ENCODE measurements around the gene KCNN4.

Gene KCNN4

DNA sequence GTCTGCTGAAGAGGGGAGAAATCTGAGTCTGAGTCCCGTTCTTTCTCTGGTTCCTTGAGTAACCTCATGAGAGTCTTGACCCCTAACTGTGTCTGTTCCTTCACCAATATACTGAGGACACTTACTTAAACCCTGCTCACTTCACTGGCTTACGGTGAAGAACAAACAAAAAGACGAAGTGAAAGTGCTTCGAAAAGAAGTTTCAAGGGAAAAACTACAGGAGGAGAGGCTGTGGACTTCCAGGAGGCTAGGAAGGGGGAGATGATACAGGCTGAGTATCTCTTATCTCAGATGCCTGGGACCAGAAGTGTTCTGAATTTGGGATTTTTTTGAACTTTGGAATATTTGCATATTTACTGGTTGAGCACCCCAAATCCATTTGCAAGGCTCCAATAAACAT, 32.1 kb downstream of the KCNN4 start:
- ATAC-seq (no peak), DNase-seq (no peak)

DNA sequence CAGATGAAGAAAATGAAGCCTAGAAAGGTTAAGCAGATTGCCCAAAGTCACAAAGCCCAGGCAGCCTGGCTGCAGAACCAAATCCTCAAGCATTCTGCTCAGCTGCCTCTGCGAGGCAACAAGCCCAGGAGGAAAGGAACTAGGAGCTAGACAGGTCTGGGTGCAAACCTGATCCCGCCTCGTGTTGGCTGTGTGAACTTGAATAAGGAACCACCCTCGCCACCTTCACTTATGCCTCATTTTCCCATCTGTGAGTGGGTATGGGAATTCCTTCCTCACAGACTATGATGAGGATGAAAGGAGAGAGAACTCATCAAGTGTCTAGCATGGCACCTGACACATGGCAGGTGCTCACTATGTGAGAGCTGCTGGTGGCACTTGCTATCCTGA, 32.6 kb downstream of the KCNN4 start:
- DNase-seq (no peak), ATAC-seq (no peak)

DNA sequence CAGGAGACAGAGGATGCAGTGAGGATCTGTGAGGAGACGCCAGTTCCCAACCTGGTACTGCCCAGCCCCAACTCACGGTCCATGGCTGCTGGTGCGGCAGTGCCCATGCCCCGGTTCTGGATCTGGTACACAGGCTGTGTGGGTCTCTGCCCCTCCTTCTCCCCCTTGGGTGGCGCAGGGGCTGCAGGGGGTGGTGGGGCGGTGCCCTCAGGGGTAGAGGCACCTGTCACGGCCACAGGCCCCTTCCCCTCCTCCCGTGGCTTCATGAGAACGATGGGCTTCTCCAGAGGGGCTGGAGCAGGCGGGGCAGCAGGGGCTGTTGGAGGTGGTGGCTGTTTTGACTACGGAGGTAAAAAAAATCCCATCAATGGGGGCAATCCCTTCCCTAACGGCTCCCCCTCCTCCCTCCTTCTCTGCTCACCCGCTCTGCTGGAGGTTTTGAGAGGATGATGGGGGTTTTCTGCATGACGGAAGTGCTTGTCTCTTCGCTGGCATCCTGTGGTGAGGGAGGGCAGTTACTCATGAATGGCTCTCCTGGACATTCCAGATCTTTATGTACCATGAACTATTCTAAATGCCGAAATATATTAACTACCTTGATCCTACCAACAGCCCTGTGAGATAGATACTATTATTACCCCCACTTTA, 33.1 kb downstream of the KCNN4 start:
- ATAC-seq: no peak
- no peak for DNase-seq

DNA sequence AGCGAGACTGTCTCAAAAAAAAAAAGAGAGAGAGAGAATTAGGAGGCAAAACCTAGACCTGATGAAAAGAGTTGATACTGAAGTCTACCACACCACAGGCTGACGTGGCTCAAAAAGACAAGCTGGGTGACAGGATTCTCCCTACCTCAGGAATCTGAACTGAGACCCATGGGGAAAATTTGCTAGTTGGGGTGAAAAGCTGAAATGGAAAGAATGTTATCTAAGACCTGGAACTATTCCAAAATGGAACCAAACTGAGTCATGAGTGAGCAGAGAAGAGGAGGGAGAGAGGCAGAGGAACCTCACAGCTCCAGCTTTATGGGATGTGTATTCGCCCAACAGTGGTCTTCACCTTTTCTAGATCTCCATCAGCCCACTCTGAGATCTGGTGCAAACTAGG, 37.7 kb downstream of the KCNN4 start:
- DNase-seq (no peak), ATAC-seq (no peak)

DNA sequence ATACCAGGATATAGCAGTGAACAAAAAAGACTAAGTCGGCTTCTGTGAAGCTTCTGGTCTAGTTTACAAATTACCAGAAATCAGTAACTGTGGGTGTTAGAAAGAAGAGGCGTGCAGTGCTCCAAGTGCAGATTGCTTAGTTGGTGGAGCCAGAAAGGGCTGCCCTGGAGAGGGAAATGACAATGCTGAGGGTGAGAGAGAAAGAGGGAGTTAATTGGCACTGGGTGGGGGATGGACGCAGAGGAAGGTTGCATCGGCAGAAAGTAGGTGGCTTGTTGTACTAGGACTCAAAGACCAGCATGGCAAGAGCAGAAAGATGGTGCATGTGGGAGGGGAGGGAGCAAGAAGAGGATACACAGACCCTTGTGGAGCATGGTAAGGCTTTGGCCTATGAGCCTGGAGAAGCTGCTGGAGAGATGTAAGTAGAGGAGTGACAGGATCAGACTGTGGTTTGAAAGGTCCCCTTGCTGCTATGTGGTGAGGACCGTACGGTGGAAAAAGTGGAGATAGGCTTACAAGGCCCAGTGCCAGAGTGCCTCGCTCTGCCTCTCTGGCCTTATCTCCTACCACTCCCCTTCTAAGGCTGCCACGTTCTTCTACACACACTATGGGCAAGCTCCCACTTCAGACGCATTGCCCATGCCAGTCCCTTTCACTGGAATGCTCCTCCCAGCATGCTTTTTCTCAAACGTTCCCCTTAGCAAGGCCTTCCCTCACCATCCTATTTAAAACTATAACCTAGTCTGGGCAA, 39.5 kb downstream of the KCNN4 start:
- ATAC-seq (no peak), DNase-seq (no peak)

DNA sequence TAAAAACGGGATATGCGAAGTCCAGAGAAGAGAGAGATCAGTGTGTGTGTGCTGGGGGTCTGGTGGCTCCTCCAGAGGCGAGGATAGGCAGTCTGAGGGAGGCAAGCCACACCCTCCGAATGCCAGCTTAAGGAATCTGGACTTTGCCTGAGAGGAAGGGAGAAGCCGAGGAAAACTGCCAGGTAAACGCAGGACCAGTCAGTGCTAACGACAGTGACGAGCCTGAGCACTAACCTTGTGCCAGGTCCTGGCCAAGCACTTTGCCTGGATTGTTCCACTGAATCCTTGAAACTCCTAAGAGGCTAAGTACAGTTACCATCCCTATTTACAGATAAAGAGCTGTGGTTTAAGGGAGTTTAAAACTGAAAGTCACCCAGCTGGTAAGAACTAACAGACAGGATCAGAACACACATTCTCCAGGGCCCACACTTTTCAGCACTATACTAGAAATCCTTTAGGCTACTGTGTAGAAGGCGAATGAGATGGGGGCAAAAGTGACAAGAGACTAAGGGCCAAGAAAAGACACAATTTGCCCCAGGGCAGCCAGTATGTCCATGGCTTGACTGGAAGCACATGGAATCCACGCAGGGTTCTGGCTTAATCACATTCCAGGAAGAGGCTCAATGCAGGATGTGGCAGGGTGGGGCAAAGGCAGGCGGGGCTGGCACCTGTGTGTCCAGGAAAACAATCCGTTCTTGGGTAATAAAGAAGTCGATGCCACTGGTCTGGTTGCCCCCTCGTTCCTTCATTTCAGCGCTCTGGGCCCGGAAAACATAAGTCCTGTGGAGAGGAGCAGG, 41.1 kb downstream of the KCNN4 start:
- no peak for ATAC-seq

DNA sequence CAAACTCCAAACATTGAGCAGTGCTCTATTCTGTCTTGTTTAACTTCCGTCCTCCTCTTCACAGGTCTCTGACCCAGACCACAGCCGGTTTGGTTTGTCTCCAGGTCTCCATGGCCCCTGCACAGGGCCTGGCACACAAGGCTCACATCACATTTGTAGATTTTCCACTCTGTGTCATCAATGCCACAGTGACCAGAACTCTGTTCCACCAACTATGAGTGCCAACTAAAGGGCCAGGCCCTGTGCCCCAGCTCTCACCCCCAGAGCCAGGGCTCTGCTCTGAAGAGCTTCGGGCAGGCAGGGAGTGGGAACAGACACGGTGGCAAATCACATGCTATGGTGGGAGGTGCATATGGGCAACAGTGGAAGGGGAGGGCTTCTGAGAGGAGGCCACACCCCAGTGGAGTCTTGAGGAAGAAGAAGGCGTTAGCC, 42.0 kb downstream of the KCNN4 start:
- ATAC-seq: no peak
- DNase-seq: no peak

More for the DNA sequence above, 41.1 kb downstream of the KCNN4 start:
- DNase-seq: no peak

DNA sequence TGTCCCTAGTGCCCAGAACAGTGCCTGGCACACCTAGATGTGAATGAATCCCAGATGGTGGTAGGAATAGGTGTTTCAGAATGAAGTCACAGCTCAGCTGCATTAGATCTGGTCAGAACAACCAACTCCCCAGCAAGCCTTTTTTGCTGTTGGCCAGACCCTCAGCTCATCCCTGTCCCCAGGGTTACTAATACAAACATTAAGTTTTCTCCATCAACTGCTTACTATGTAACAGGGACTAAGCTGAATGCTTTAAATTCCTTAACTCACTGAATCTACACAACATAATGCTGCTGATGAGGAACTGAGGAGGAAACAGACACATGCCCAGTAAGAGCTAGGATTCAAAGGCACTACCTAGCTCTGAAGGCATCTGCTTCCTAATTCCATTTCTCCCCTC, 44.8 kb downstream of the KCNN4 start:
- DNase-seq (no peak), ATAC-seq (no peak)

DNA sequence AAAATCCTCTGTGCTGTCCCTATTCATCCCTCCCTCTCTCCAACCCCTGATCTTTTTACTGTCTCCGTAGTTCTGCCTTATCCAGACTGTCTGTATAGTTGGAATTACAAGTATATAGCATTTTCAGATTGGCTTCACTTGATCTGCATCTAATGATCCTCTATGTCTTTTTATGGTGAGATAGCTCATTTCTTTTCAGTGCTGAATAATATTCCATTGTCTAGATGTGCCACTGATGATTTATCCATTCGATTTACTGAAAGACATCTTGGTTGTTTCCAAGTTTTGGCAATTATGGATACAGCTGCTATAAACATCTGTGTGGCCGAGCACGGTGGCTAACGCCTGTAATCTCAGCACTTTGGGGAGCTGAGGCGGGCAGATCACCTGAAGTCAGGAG, 45.8 kb downstream of the KCNN4 start:
- no peak for DNase-seq
- no peak for ATAC-seq

DNA sequence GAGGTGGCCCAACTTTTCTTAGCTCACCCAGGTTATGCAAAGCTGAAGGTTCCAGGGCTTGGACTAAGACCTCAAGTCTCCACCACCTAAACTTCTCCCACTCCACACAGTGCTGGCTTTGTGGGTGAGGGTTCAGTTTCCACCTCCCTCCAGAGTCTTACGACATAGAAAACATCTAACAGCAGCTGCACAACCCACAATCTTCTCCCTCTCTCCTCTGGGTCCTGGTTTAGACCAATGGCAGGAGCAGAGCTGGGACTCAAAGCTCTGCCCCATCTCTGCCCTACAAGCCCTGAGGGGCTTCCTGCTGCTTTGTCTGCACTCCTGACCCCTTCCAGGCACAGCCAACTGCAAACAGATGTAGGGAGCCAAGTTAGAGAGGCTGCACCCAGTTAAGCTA, 48.9 kb downstream of the KCNN4 start:
- no peak for DNase-seq
- no peak for ATAC-seq

DNA sequence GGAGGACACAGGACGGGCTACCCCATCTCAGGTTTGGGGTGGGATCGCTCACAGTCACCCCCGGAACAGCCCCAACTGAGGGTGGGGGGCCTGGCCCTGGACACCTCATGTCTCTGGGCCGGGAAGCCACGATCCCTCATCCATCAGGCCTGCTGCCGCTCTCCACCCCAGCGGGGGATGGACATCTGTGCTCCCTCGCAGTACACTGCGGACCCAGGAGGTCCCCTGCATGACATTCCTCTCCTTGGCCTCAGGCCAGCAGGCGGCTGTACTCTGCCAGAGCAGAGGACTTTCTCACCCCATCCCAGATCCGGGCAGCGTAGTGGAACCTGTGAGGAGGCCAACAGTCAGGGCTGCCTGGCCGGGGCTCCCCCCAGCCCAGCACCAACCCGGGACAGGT, 49.4 kb downstream of the KCNN4 start:
- DNase-seq (no peak), ATAC-seq (no peak)

DNA sequence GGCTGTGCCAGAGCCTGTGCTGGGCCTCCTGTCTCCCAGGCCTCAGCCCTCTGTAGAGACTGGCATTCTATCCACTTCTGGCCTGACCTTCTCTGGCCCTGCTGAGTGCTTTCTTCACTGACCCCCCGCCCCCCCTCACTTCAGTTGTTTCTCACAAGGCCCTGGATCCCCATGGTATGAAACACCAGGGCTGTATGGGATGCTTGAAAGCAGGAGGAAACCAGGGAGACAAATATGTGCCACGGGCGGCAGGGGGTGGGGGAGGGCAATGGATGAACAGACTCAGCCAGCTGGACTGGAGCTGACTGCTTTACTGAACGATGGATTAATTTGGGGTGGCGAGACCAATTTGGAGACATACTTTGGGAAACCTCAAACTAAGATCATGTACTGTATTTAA, 50.9 kb downstream of the KCNN4 start:
- no peak for ATAC-seq
- DNase-seq: no peak

DNA sequence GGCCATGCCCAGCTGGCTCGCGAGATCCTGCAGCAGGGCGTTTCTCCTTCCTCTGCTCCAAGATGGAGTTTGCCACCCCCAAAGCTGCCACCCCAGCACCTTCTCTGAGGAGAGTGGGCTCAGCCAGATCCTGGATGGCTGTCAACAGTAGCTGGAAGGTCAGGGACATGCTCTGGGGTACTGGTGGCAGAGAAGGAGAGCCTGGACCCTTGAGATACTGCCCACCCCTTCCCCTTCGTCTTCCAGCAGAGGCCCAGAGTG, 53.2 kb downstream of the KCNN4 start:
- ATAC-seq (no peak), DNase-seq (no peak)

DNA sequence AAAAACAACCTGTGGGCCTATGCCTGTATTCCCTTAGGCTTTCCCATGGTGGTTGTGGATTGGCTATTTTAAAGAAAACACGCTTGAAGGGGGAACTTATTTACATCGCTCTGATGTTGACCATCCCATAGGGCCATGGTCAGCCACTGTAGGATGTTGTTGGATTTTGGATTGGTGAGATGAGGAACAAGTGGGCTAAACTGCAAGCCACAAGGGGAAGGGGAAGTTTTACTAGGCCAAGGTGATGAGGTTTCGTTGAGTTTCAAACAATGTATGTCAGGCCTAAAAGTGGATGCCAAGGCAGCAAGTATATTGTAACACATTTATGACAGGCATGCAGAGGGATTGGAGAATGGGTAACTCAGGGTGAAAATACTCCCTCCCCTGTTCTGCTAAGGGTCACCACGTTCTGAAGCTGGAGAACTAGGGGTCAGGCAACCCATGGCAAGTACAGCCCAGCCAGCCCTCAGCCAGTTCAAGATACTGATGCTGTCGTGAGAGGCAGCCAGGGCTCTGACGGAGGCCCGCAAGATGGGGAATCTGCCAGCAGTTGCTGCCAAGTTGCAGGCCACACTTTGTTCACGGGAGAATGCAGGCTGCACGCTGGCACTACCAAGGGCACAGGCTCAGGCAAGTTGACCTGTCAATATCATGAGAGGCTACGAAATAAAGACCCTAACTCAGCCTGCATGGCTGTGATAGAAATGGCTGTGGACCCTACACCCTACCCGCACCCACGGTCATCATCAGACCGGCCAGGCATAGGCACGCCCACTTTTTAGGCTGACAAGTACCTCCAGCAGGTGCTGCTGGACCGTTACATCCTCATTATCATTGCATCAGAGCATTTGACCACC, 53.8 kb downstream of the KCNN4 start:
- ATAC-seq (no peak), DNase-seq (no peak)

DNA sequence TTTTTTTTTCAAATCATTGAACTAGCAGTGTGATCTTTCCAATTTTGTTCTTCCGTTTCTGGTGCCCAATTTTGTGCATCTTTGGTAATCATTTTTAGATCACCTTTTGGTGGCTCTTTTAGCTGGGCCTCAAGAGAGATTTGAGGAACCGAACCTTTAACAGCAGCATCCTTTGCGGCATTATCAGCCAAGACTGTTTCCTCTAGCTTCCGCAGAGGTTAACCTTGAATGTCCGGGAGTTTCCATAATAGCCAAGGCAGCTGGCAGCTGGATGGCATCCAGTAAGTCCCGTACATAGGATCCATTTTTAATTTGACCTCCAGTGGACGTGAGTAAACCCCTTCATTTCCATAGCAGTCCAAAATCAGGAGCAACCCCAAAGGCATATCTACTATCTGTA, 55.3 kb downstream of the KCNN4 start:
- ATAC-seq: no peak
- DNase-seq: no peak

DNA sequence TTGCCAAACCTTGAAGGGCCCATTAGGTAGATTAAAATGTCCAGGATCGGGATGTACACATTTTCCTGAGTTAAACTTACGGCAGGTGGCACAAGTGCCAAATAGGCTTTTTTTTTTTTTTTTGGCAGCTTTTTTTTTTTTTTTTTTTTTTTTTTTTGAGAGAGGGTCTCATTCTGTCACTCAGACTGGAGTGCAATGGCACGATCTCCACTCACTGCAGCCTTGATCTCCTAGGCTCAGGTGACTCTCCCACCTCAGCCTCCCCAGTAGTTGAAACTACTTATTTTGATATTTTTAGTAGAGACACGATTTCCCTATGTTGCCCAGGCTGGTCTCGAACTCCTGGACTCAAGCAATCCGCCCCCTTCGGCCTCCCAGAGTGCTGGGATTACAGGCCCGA, 55.9 kb downstream of the KCNN4 start:
- ATAC-seq: no peak
- no peak for DNase-seq

DNA sequence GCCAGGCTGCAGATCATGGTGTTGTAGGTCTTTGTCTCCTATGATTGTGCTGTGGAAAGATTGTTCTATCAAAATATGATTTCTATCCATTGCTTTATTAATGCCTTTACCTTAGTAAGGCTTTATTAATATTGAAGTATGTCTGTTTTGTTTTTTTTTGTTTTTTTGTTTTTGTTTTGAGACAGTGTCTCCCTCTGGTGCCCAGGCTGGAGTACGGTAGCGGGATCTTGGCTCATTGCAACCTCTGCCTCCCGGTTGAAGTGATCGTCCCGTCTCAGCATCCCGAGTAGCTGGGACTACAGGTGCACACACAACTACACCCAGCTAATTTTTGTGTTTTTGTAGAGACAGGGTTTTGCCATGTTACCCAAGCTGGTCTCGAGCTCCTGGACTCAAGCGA, 57.2 kb downstream of the KCNN4 start:
- no peak for DNase-seq
- ATAC-seq: no peak

DNA sequence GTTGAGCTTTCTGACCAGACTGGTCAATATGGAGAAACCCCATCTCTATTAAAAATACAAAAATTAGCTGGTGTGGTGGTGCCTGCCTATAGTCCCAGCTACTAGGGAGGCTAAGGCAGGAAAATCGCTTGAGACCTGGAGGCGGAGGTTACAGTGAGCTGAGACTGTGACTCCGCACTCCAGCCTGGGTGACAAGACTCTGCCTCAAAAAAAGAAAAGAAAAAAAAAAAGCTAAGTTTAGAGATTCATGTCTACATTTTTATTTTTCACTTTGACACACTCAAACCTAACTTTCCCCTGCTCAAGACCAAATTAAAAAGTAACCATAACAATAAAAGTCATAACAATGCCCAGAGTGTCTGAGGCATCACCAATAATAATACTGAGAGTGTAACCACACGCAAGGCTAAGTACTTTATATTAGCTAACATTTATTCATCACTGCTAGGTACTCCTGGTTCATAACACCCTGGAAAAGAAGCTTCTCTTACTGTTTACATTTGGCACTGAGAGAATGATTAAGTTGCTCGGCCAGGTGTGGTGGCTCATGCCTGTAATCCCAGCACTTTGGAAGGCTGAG, 59.2 kb downstream of the KCNN4 start:
- ATAC-seq (no peak), DNase-seq (no peak)

DNA sequence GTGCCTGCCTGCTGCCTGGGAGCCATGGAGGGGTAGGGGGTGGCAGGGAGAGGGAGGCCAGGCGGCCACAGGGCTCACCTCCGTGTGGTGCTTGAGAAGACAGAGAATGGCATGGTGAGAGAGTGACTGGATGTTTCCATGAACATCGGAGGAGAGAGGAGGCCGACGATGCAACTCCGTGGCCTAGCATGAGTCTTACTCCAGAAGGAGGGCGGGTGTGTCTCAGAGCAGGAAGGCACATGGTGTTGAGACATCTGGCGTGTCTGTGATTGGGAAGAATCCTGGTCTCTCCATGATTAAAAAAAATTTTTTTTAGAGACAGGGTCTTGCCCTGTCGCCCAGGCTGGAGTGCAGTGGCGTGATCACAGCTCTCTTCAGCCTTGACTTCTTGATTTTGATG, 59.8 kb downstream of the KCNN4 start:
- ATAC-seq (no peak), DNase-seq (no peak)

DNA sequence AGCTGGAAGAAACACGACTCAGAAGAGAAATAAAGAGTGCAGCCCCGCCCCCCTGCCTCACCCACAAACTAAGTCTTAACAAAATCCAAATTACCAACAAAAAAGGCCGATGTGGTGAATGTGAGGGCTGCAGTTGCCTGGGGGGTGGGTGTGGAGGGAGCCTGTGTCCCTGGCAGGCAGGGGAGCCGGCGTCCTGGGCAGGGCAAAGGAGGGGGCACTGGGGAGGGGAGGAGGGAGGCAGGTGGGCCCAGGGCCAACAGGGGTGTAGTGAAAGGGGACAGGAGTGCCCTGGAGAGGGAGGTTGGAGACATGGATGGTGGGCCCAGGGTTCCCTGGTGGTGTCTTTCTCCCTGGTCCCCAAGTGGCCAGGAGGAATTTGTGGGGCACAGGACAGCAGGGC, 60.9 kb downstream of the KCNN4 start:
- DNase-seq (no peak), ATAC-seq (no peak)

DNA sequence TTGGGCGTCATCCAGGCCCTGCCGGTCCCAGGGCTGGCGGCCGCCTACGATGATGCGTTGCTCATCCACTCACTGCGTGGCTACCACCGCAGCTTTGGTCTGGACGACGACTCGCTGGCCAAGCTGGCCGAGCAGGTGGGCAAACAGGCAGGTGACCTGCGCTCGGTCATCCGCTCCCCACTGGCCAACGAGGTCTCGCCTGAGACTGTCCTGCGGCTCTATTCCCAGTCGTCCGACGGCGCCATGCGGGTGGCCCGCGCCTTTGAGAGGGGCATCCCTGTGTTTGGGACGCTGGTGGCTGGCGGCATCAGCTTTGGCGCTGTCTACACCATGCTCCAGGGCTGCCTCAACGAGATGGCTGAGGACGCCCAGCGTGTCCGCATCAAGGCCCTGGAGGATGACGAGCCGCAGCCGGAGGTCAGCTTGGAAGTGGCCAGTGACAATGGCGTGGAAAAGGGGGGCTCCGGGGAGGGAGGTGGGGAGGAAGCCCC, 61.4 kb downstream of the KCNN4 start:
- DNase-seq: no peak
- ATAC-seq: no peak
